KMS-11 (cell line): ENCODE measurements around the gene PRDM16.

Experiments
- H2AFZ ChIP-seq: fragments of 200-600 bp; sonication (generic); 2 replicates; pipeline ENCODE4 v1.6.1; 2016; ENCODE audit warnings: antibody characterized with exemption, mixed run types, low read depth
- H3K27ac ChIP-seq: fragments of 200-600 bp; sonication (generic); 2 replicates; pipeline ENCODE4 v1.6.1; 2016; ENCODE audit warnings: mild to moderate bottlenecking, mixed run types
- H3K27me3 ChIP-seq: fragments of 200-600 bp; sonication (generic); 2 replicates; pipeline ENCODE4 v1.6.1; 2017; ENCODE audit warnings: mild to moderate bottlenecking, low read depth, mixed run types, moderate library complexity; ENCODE audit not compliant: insufficient read depth
- H3K36me3 ChIP-seq: fragments of 200-600 bp; sonication (generic); 2 replicates; pipeline ENCODE4 v1.6.1; 2017; ENCODE audit warnings: mild to moderate bottlenecking, mixed run types; ENCODE audit not compliant: insufficient read depth
- H3K4me1 ChIP-seq: fragments of 200-600 bp; sonication (generic); 2 replicates; pipeline ENCODE4 v1.6.1; 2016; ENCODE audit warnings: mild to moderate bottlenecking, low read depth, mixed run types; ENCODE audit not compliant: poor library complexity, severe bottlenecking
- H3K4me2 ChIP-seq: fragments of 200-600 bp; sonication (generic); 2 replicates; pipeline ENCODE4 v1.7.0; 2016; ENCODE audit warnings: mild to moderate bottlenecking, mixed run types
- H3K4me3 ChIP-seq: fragments of 200-600 bp; sonication (generic); IDR thresholded peaks from 2 replicates; pipeline ENCODE4 v1.6.1; 2017; ENCODE audit warnings: low read depth, low read length, mixed read lengths; ENCODE audit not compliant: insufficient read depth
- H3K79me2 ChIP-seq: fragments of 200-600 bp; sonication (generic); 2 replicates; pipeline ENCODE4 v1.6.1; 2016; ENCODE audit warnings: low read depth, mixed run types; ENCODE audit not compliant: insufficient read depth
- H3K9ac ChIP-seq: fragments of 200-600 bp; sonication (generic); 2 replicates; pipeline ENCODE4 v1.6.1; 2016; ENCODE audit warnings: mild to moderate bottlenecking, mixed run types
- H4K20me1 ChIP-seq: fragments of 200-600 bp; sonication (generic); 2 replicates; pipeline ENCODE4 v1.6.1; 2016; ENCODE audit warnings: mild to moderate bottlenecking, mixed run types; ENCODE audit not compliant: insufficient read depth
- TF ChIP-seq, protein P1 (sequence below): fragments of 200-600 bp; sonication (generic); conservative IDR thresholded peaks from 2 replicates; pipeline ENCODE4 v1.6.1; 2017; ENCODE audit warnings: low read depth, mild to moderate bottlenecking, antibody characterized with exemption, low read length, moderate library complexity, mixed read lengths

Gene PRDM16

DNA sequence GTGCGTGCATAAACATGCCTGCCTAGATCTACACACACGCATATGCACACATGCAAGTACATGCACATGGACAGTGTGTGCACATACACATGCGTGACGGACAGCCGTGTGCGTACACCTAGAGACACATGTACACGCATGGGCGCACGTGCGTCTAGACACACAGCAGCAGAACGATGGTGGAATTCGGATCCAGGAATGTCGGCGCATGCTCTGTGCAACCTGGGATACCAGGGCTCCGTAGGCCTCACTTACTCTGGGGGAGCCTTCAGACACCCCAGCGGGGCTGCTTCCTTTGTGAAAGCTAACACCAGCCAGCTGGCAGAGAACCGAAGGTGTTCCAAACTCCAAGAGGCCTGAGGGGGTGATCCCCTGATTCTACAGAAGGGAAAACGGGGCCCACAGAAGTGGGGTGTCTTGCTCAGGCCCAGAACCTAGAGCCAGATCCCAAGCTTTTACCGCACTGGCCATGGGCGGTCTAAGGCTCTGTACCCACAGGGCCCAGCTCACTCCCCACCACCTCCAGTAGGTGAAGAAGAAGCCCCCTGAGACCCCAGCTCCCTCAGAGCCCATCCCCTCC is 358.0 kb downstream of the PRDM16 start:
- Histone ChIP-seq H2AFZ (no peak overlapping the region), H3K4me1 (no peaks in the 10 kb centered on the region), H3K27me3 (peaks cover 96% of the 10 kb centered on the region), H4K20me1 (no peaks in the 10 kb centered on the region), H3K36me3 (no peaks in the 10 kb centered on the region), H3K4me2 (no peak overlapping the region), H3K27ac (no peak overlapping the region), H3K79me2 (no peaks in the 10 kb centered on the region), H3K9ac (no peak overlapping the region), H3K4me3 (no peak overlapping the region)
- TF ChIP-seq, protein P1, sequence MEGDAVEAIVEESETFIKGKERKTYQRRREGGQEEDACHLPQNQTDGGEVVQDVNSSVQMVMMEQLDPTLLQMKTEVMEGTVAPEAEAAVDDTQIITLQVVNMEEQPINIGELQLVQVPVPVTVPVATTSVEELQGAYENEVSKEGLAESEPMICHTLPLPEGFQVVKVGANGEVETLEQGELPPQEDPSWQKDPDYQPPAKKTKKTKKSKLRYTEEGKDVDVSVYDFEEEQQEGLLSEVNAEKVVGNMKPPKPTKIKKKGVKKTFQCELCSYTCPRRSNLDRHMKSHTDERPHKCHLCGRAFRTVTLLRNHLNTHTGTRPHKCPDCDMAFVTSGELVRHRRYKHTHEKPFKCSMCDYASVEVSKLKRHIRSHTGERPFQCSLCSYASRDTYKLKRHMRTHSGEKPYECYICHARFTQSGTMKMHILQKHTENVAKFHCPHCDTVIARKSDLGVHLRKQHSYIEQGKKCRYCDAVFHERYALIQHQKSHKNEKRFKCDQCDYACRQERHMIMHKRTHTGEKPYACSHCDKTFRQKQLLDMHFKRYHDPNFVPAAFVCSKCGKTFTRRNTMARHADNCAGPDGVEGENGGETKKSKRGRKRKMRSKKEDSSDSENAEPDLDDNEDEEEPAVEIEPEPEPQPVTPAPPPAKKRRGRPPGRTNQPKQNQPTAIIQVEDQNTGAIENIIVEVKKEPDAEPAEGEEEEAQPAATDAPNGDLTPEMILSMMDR, result no peak

DNA sequence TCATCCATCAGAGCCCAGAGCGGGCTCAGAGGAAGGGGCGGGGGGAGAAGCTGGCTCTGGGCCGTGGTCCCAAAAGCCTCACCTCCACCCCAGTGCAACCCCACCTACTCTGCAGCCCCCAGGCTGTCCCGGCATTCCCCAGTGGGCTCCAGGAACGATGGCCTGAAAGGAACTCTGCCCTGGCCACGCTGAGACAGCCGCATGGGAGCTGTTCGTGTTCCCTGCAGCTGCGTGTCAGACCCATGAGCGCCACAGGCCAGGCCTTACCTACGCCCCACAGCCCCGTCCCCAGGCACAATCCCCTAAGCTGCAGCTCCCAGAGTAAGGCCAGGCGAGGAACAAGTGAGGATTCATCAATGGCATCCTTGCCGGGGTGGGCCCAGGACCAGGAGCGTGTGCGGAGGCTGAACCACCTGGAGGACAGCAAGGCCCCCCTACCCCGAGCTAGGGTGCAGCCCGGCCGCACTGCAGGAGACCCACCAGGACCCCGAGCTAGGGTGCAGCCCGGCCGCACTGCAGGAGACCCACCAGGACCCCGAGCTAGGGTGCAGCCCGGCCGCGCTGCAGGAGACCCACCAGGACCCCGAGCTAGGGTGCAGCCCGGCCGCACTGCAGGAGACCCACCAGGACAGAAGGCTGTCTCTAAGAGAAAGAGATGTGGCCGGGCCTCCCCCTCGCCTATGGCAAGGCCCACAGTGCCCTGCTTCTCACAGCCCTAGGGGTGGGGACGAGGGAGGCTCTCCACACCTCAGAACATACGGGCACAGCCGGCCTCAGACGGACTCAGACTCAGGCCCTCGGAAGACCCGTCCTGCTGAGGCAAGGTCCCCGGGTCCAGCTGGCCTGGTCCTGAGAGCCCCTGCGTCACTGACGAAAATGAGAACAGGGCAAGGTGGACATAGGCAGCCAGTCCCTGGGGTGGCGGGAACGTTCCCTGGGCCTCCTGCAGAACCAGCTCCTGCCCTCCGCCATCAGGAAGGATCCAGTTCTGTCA is 359.0 kb downstream of the PRDM16 start:
- H3K27me3 ChIP-seq, result peaks cover 96% of the 10 kb centered on the region
- no peak overlapping the region for H3K27ac ChIP-seq
- no peak overlapping the region for H3K4me3 ChIP-seq
- H4K20me1 ChIP-seq, result no peaks in the 10 kb centered on the region
- H3K79me2 ChIP-seq, result no peaks in the 10 kb centered on the region
- TF ChIP-seq, protein P1, result no peak
- H3K4me1 ChIP-seq, result no peaks in the 10 kb centered on the region
- H3K36me3 ChIP-seq, result no peaks in the 10 kb centered on the region
- no peak overlapping the region for H3K9ac ChIP-seq
- no peak overlapping the region for H3K4me2 ChIP-seq
- H2AFZ ChIP-seq, result no peak overlapping the region

DNA sequence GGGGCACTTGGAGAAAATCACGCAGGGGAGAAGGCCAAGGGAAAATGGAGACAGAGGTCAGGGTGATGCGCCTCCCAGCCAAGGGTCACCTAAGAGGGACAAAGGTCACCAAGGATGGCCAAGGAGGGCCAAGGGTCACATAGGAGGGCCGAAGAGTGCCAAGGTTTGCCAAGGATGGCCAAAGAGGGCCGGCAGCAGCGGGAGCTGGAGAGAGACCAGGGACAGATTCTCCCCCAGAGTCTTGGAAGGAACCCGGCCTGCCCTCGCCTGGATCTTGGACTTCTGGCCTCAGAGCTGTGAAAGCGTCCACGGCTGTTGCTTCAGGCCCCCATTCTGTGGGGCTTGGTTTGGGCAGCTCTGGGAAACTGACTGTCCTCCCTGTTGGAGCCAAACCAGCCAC is 359.9 kb downstream of the PRDM16 start:
- Histone ChIP-seq H2AFZ (no peak overlapping the region), H4K20me1 (no peaks in the 10 kb centered on the region), H3K4me1 (no peaks in the 10 kb centered on the region), H3K4me3 (no peak overlapping the region), H3K4me2 (no peak overlapping the region), H3K27ac (no peak overlapping the region), H3K36me3 (no peaks in the 10 kb centered on the region), H3K79me2 (no peaks in the 10 kb centered on the region), H3K9ac (no peak overlapping the region), H3K27me3 (peaks cover 95% of the 10 kb centered on the region)
- TF ChIP-seq, protein P1, result no peak

DNA sequence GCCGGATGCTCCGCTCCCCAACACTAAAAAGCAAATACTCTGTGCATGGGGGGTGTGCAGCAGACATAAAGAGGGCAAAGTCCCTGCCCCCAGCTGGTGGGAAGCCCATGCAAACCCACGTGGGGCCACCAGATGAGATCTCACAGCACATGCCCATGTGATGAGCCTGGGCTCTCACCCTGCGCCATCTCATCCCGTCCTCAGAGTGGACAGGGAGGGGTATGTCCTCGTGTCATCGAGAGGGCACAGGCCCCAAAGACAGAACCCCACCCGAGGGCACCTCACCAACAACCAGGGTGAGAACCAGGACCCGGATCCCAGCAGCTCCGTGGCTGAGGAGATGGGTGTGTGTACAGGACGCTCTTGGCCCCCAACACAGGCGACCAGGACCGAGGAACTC is 360.3 kb downstream of the PRDM16 start:
- H3K27me3 ChIP-seq, result peaks cover 95% of the 10 kb centered on the region
- no peaks in the 10 kb centered on the region for H4K20me1 ChIP-seq
- no peak overlapping the region for H3K27ac ChIP-seq
- no peak overlapping the region for H3K9ac ChIP-seq
- H3K4me1 ChIP-seq, result no peaks in the 10 kb centered on the region
- no peaks in the 10 kb centered on the region for H3K36me3 ChIP-seq
- no peaks in the 10 kb centered on the region for H3K79me2 ChIP-seq
- H3K4me2 ChIP-seq, result no peak overlapping the region
- TF ChIP-seq, protein P1, result no peak
- no peak overlapping the region for H3K4me3 ChIP-seq
- H2AFZ ChIP-seq, result no peak overlapping the region
